Ecto neural progenitor cell (in vitro differentiated cells): Measurements from ENCODE around the gene RIPK4.
"Not testable (repeated sequence)": the region's sequence is repeated elsewhere in the genome, so short reads cannot be mapped to it uniquely, and the experiment has no call there.

ENCODE experiments used
- DNase-seq: peaks from one replicate; pipeline ENCODE4 v3.0.0-alpha.2; 2018; ENCODE audit warnings: low spot score

RIPK4 gene

GRCh38 chr21:41737651-41738324 is 29.1 kb downstream of the RIPK4 start:
- no peak for DNase-seq

GRCh38 chr21:41736423-41736822 is 30.4 kb downstream of the RIPK4 start:
- no peak for DNase-seq

- DNase-seq = no peak
Measured at GRCh38 chr21:41733951-41734689, 32.7 kb downstream of the RIPK4 start.

- no peak for DNase-seq
Measured at GRCh38 chr21:41731081-41731480, 35.8 kb downstream of the RIPK4 start.

- DNase-seq = no peak
Measured at GRCh38 chr21:41730367-41730765, 36.5 kb downstream of the RIPK4 start.

GRCh38 chr21:41729701-41730366 is 37.0 kb downstream of the RIPK4 start:
- DNase-seq = no peak

- no peak for DNase-seq
Measured at GRCh38 chr21:41727784-41728763, 38.8 kb downstream of the RIPK4 start.

GRCh38 chr21:41726970-41727783 is 39.7 kb downstream of the RIPK4 start:
- no peak for DNase-seq

- DNase-seq = no peak
Measured at GRCh38 chr21:41726630-41726969, 40.3 kb downstream of the RIPK4 start.

GRCh38 chr21:41726058-41726558 is 40.7 kb downstream of the RIPK4 start:
- DNase-seq = no peak

GRCh38 chr21:41725421-41726031 is 41.3 kb downstream of the RIPK4 start:
- no peak for DNase-seq

GRCh38 chr21:41723835-41724234 is 43.0 kb downstream of the RIPK4 start:
- DNase-seq = not testable (repeated sequence)

- no peak for DNase-seq
Measured at GRCh38 chr21:41722052-41723018, 44.5 kb downstream of the RIPK4 start.

GRCh38 chr21:41720250-41720649 is 46.6 kb downstream of the RIPK4 start:
- DNase-seq = no peak

GRCh38 chr21:41719691-41720090 is 47.2 kb downstream of the RIPK4 start:
- no peak for DNase-seq

- DNase-seq = no peak
Measured at GRCh38 chr21:41717573-41718330, 49.1 kb downstream of the RIPK4 start.

- no peak for DNase-seq
Measured at GRCh38 chr21:41716751-41717150, 50.1 kb downstream of the RIPK4 start.

GRCh38 chr21:41715649-41716281 is 51.1 kb downstream of the RIPK4 start:
- DNase-seq = no peak
